LNCAP (cell line): ENCODE results near the gene ZNF814.

Experiments used
- TF ChIP-seq, protein P1 (sequence below): fragments of 450-650 bp; IDR thresholded peaks from 2 replicates; pipeline ENCODE4 v1.5.1; 2017; ENCODE audit warnings: mild to moderate bottlenecking

ZNF814 gene

DNA sequence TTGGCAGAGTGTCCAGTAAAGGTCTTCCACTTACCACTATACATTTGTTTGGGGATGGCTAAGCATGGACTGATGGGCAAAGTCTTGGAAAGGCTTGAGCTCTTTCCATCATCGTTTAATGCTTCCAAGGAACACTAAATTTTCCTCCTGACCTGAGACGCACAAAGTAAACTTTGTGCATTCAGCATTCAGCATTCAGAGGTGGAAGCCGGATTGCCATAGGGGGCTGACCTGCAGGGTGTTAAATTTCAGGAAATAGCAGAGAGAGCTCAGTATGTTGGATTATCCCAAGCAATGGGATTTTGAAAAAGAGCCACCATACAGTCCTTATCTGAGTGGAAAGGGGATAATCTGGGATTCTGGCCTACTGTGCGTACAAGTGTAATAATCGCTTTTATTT lies 88.1 kb downstream of the ZNF814 start:
- TF ChIP-seq, protein P1, sequence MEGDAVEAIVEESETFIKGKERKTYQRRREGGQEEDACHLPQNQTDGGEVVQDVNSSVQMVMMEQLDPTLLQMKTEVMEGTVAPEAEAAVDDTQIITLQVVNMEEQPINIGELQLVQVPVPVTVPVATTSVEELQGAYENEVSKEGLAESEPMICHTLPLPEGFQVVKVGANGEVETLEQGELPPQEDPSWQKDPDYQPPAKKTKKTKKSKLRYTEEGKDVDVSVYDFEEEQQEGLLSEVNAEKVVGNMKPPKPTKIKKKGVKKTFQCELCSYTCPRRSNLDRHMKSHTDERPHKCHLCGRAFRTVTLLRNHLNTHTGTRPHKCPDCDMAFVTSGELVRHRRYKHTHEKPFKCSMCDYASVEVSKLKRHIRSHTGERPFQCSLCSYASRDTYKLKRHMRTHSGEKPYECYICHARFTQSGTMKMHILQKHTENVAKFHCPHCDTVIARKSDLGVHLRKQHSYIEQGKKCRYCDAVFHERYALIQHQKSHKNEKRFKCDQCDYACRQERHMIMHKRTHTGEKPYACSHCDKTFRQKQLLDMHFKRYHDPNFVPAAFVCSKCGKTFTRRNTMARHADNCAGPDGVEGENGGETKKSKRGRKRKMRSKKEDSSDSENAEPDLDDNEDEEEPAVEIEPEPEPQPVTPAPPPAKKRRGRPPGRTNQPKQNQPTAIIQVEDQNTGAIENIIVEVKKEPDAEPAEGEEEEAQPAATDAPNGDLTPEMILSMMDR, result no peak
